Motor neuron (in vitro differentiated cells): Measurements from ENCODE around the gene SNRPA. TPM values are rescaled to one million over a fixed set of nuclear protein-coding genes. Genes with fewer than 3 reads are reported as not detected.

ENCODE experiments used
- ATAC-seq, 8 experiments: fragments of 200-7000 bp; cut with Tn5 transposase; replicated peaks in 6 of 8; 2 replicates each; pipeline ENCODE4 v1.8.0; 2021; ENCODE audit warnings: mild to moderate bottlenecking in 8 of 8, moderate library complexity in 8 of 8
- H3K27ac ChIP-seq, 2 donors: fragments of 250-450 bp; sonication (Bioruptor Pico); 2 replicates each; pipeline ENCODE4 v1.9.0; 2021; ENCODE audit warnings: antibody characterized with exemption in 2 of 2, mild to moderate bottlenecking in 2 of 2, moderate library complexity in 1 of 2
- H3K4me1 ChIP-seq, 2 donors: fragments of 250-450 bp; sonication (Bioruptor Pico); replicated peaks in 1 of 2; 2 replicates each; pipeline ENCODE4 v1.6.1; 2021; ENCODE audit warnings: antibody characterized with exemption in 2 of 2, mild to moderate bottlenecking in 2 of 2, moderate library complexity in 1 of 2
- H3K4me3 ChIP-seq, 5 donors: fragments of 250-450 bp; sonication (Bioruptor Pico); 2 replicates each; pipeline ENCODE4 v1.9.0; 2021; ENCODE audit warnings: antibody characterized with exemption in 5 of 5, mild to moderate bottlenecking in 5 of 5, moderate library complexity in 4 of 5
- WGBS, 10 experiments: fragments of 450-650 bp; shearing (Covaris generic); methylation state at CpG; one replicate each; pipeline ENCODE4 v1.0.0; 2022; 5-methylcytosine and 5-hydroxymethylcytosine counted together
- in situ Hi-C, 9 experiments: fragments of 400-800 bp; cut with MboI; loops; one replicate each; pipeline ENCODE4 v1.15.0; 2021; ENCODE audit warnings: low sequenced_read_pairs in 9 of 9, low pct_unique_long_range_greater_than_20kb in 2 of 9; ENCODE audit not compliant: unreplicated experiment in 9 of 9
- total RNA-seq, 8 experiments: library from RNA; unstranded; fragments of 300-600 nt; gene quantifications; 2 replicates each; pipeline versions ENCODE4 v1.2.3 to v1.2.4, GENCODE V29; 2022

SNRPA gene
- 100 to 1,000 TPM in 1 of 8 experiments, 10 to 100 TPM in 7; 32.4 to 112 (median 40.7) TPM for total RNA-seq

- in situ Hi-C loops, result no loop called here
- Histone ChIP-seq H3K4me1 (peaks cover 10 to 12% of the 10 kb centered on the region in 2 donors), H3K27ac (peak within 1 kb of the TSS; percentile 81 to 89), H3K4me3 (peak within 1 kb of the TSS; percentile 59 to 90 (median 77))
- peak; percentile 73 to 83 (median 78) for ATAC-seq
- WGBS, 10 experiments, result 0 to 8% (median 0%) methylated on average over 1 to 32 of the region's 46 CpGs; no CpG with 5 or more reads in 1 of the 10 experiments
These were observed at the start of gene SNRPA for GRCh38 chr19:40750874-40751537. Gene SNRPA (plus strand): TSS chr19:40751203. CDS start chr19:40751409, 206 bp downstream.

- Histone ChIP-seq H3K4me1 (peaks cover 7 to 9% of the 10 kb centered on the region in 2 donors), H3K4me3 (no peak overlapping the region), H3K27ac (no peak overlapping the region)
- in situ Hi-C loops, result no loop called here
- no peak for ATAC-seq
- 87 to 100% (median 100%) methylated on average over 1 to 6 of the region's 6 CpGs; no CpG with 5 or more reads in 3 of the 10 experiments for WGBS, 10 experiments
These were observed 49.2 kb upstream of the SNRPA start for GRCh38 chr19:40701758-40702157.

- Histone ChIP-seq H3K27ac (peak overlapping the region; percentile 63 to 82), H3K4me3 (no peak overlapping the region), H3K4me1 (peaks cover 7 to 9% of the 10 kb centered on the region in 2 donors)
- in situ Hi-C loops, result no loop called here
- 38 to 88% (median 47%) methylated on average over 2 to 7 of the region's 18 CpGs; no CpG with 5 or more reads in 4 of the 10 experiments for WGBS, 10 experiments
- ATAC-seq, result peak; percentile 20 to 94 (median 92)
These were observed 48.5 kb upstream of the SNRPA start for GRCh38 chr19:40702337-40703012.

- H3K4me3 ChIP-seq, result no peak overlapping the region
- 64 to 100% (median 77%) methylated on average over 1 to 8 of the region's 24 CpGs; no CpG with 5 or more reads in 2 of the 10 experiments for WGBS, 10 experiments
- peak in 5 of 8 experiments; percentile 66 to 71 (median 69) for ATAC-seq
- H3K4me1 ChIP-seq, result peaks cover 7 to 9% of the 10 kb centered on the region in 2 donors
- peak overlapping the region; percentile 63 to 82 for H3K27ac ChIP-seq
- in situ Hi-C loops, result no loop called here
These were observed 47.8 kb upstream of the SNRPA start for GRCh38 chr19:40703029-40703755.

GRCh38 chr19:40704491-40705361, 46.3 kb upstream of the SNRPA start:
- in situ Hi-C loops, result no loop called here
- Histone ChIP-seq H3K4me1 (peaks cover 7 to 9% of the 10 kb centered on the region in 2 donors), H3K27ac (no peak overlapping the region), H3K4me3 (no peak overlapping the region)
- no peak for ATAC-seq
- 68 to 100% (median 91%) methylated on average over 2 to 8 of the region's 18 CpGs; no CpG with 5 or more reads in 1 of the 10 experiments for WGBS, 10 experiments

- 46 to 100% (median 98%) methylated on average over 1 to 9 of the region's 9 CpGs; no CpG with 5 or more reads in 6 of the 10 experiments for WGBS, 10 experiments
- in situ Hi-C loops, result no loop called here
- no peak overlapping the region for H3K27ac ChIP-seq
- H3K4me3 ChIP-seq, result no peak overlapping the region
- H3K4me1 ChIP-seq, result peaks cover 7 to 9% of the 10 kb centered on the region in 2 donors
- ATAC-seq, result no peak
These were observed 45.7 kb upstream of the SNRPA start for GRCh38 chr19:40705362-40705651.

GRCh38 chr19:40705950-40706619, 44.9 kb upstream of the SNRPA start:
- peaks cover 7 to 9% of the 10 kb centered on the region in 2 donors for H3K4me1 ChIP-seq
- 60 to 100% (median 94%) methylated on average over 1 to 5 of the region's 7 CpGs; no CpG with 5 or more reads in 1 of the 10 experiments for WGBS, 10 experiments
- no peak for ATAC-seq
- H3K4me3 ChIP-seq, result no peak overlapping the region
- in situ Hi-C loops, result no loop called here
- no peak overlapping the region for H3K27ac ChIP-seq

GRCh38 chr19:40707615-40708014, 43.4 kb upstream of the SNRPA start:
- WGBS, 10 experiments, result 82 to 100% (median 93%) methylated on average over 2 to 6 of the region's 7 CpGs
- peaks cover 2 to 3% of the 10 kb centered on the region in 2 donors for H3K4me1 ChIP-seq
- ATAC-seq, result no peak
- no peak overlapping the region for H3K4me3 ChIP-seq
- H3K27ac ChIP-seq, result no peak overlapping the region
- in situ Hi-C loops, result no loop called here

GRCh38 chr19:40709817-40710216, 41.2 kb upstream of the SNRPA start:
- Histone ChIP-seq H3K27ac (no peak overlapping the region), H3K4me1 (peaks cover 5 to 6% of the 10 kb centered on the region in 2 donors), H3K4me3 (no peak overlapping the region)
- no peak for ATAC-seq
- in situ Hi-C loops, result no loop called here
- 80 to 100% (median 100%) methylated on average over 1 to 5 of the region's 5 CpGs; no CpG with 5 or more reads in 3 of the 10 experiments for WGBS, 10 experiments

- H3K4me1 ChIP-seq, result peaks cover 6 to 8% of the 10 kb centered on the region in 2 donors
- 90 to 100% (median 93%) methylated on average over 1 to 5 of the region's 11 CpGs; no CpG with 5 or more reads in 6 of the 10 experiments for WGBS, 10 experiments
- in situ Hi-C loops, result no loop called here
- peak overlapping the region in 1 of 5 donors; percentile 84 for H3K4me3 ChIP-seq
- peak overlapping the region in 1 of 2 donors; percentile 62 for H3K27ac ChIP-seq
- no peak for ATAC-seq
These were observed 37.1 kb upstream of the SNRPA start for GRCh38 chr19:40713939-40714338.

- ATAC-seq, result peak; percentile 28 to 76 (median 68)
- Histone ChIP-seq H3K4me1 (peaks cover 9 to 13% of the 10 kb centered on the region in 2 donors), H3K27ac (peak overlapping the region; percentile 81 to 87), H3K4me3 (peak overlapping the region; percentile 62 to 84 (median 79))
- WGBS, 10 experiments, result 0% methylated on average over 1 to 3 of the region's 31 CpGs; no CpG with 5 or more reads in 7 of the 10 experiments
- in situ Hi-C loops, result no loop called here
These were observed 36.3 kb upstream of the SNRPA start for GRCh38 chr19:40714441-40715299.
